ENCODE data around the gene GCLC. TPM values are rescaled to one million over a fixed set of nuclear protein-coding genes. Genes with fewer than 3 reads are reported as not detected.

Gene GCLC
- total and polyA plus RNA-seq, 10 of the 15 experiments (the other 5 are each of a cell fraction or from before 2014, with no cell fraction given): 6.5 to 23.6 (median 12.5) TPM

DNA sequence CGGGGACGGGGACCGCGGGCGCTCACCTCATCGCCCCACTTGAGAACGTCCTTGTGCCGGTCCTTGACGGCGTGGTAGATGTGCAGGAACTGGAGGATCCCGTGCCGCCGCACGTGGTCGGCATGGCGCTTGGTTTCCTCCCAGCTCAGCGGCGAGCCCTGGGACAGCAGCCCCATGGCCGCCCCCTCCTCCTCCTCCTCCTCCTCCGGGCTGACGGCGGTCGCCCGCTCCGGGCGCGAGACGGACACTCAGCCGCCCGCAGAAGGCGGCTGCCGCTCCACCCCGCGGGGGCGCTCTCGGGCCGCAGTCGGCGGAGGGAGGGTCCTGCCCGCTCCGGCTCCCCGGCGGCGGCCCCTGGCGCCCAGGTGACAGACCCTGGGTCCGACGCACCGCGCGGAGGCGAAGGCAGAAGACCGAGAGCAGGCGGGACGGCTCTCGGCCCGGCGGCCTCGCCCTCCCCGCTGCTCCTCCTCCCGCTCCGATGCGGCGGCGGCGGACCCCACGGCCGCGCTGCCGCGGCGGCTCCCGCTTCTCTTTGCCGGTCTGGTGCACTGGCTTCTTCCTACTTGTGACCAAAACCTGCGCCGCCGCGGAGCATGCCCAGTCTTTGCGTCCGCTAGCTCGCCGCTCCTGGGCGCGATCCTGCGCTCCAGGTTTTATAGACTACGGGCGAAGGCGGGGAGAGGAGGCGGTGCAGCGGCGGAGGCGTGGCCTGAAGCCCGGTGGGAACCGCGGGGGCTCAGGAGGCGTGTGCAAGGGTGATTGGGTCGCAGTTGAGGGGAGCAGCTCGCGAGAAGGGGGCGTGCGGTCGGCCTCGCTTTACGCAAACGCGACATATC, at the start of gene GCLC (continued):
- TF ChIP-seq, protein P1, sequence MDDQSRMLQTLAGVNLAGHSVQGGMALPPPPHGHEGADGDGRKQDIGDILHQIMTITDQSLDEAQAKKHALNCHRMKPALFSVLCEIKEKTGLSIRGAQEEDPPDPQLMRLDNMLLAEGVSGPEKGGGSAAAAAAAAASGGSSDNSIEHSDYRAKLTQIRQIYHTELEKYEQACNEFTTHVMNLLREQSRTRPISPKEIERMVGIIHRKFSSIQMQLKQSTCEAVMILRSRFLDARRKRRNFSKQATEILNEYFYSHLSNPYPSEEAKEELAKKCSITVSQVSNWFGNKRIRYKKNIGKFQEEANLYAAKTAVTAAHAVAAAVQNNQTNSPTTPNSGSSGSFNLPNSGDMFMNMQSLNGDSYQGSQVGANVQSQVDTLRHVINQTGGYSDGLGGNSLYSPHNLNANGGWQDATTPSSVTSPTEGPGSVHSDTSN (IDR thresholded peaks at IDR 0.05; ENCODE audit: insufficient replicate concordance, low read depth, low read length): no peak
- TF ChIP-seq NBN (IDR thresholded peaks at IDR 0.05) (no peak; the same call in 1 of the 2 replicates), RELA (IDR thresholded peaks at IDR 0.05; ENCODE audit: borderline replicate concordance, partially characterized antibody) (peak; percentile 32), NFXL1 (IDR thresholded peaks at IDR 0.05; ENCODE audit: borderline replicate concordance) (peak; percentile 83; the same call in 1 of the 2 replicates), CREB1 (IDR thresholded peaks at IDR 0.05; ENCODE audit: low read depth) (peak; percentile 84), ETV6 (conservative IDR thresholded peaks at IDR 0.05 in 1 of 2, IDR thresholded peaks at IDR 0.05 in 1 of 2; ENCODE audit: borderline replicate concordance in 1 of 2, low read depth in 1 of 2) (0 out of 4 replicates have a peak, but pooled peaks of 1 of the 2 experiments have one; percentile 24), CBFB (IDR thresholded peaks at IDR 0.05; ENCODE audit: low read depth) (0 out of 2 replicates have a peak, but pooled peaks have one; percentile 51), ASH2L (IDR thresholded peaks at IDR 0.05; ENCODE audit: borderline replicate concordance, low read depth) (0 out of 2 replicates have a peak, but pooled peaks have one; percentile 67), RB1 (IDR thresholded peaks at IDR 0.05; ENCODE audit: borderline replicate concordance) (peak; percentile 80; the same call in 1 of the 2 replicates), ZNF622 (IDR thresholded peaks at IDR 0.05) (no peak), NR2C1 (IDR thresholded peaks at IDR 0.05) (no peak), NFYA (IDR thresholded peaks at IDR 0.05; ENCODE audit: borderline replicate concordance, low read depth, low read length) (no peak), MYC (IDR thresholded peaks at IDR 0.05; ENCODE audit: insufficient read depth, insufficient read length, insufficient replicate concordance, low read length, severe bottlenecking) (peak; percentile 78)
- TF ChIP-seq, protein P2, sequence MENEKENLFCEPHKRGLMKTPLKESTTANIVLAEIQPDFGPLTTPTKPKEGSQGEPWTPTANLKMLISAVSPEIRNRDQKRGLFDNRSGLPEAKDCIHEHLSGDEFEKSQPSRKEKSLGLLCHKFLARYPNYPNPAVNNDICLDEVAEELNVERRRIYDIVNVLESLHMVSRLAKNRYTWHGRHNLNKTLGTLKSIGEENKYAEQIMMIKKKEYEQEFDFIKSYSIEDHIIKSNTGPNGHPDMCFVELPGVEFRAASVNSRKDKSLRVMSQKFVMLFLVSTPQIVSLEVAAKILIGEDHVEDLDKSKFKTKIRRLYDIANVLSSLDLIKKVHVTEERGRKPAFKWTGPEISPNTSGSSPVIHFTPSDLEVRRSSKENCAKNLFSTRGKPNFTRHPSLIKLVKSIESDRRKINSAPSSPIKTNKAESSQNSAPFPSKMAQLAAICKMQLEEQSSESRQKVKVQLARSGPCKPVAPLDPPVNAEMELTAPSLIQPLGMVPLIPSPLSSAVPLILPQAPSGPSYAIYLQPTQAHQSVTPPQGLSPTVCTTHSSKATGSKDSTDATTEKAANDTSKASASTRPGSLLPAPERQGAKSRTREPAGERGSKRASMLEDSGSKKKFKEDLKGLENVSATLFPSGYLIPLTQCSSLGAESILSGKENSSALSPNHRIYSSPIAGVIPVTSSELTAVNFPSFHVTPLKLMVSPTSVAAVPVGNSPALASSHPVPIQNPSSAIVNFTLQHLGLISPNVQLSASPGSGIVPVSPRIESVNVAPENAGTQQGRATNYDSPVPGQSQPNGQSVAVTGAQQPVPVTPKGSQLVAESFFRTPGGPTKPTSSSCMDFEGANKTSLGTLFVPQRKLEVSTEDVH (IDR thresholded peaks at IDR 0.05; ENCODE audit: low read depth, partially characterized antibody): no peak
- TF ChIP-seq, protein P3, sequence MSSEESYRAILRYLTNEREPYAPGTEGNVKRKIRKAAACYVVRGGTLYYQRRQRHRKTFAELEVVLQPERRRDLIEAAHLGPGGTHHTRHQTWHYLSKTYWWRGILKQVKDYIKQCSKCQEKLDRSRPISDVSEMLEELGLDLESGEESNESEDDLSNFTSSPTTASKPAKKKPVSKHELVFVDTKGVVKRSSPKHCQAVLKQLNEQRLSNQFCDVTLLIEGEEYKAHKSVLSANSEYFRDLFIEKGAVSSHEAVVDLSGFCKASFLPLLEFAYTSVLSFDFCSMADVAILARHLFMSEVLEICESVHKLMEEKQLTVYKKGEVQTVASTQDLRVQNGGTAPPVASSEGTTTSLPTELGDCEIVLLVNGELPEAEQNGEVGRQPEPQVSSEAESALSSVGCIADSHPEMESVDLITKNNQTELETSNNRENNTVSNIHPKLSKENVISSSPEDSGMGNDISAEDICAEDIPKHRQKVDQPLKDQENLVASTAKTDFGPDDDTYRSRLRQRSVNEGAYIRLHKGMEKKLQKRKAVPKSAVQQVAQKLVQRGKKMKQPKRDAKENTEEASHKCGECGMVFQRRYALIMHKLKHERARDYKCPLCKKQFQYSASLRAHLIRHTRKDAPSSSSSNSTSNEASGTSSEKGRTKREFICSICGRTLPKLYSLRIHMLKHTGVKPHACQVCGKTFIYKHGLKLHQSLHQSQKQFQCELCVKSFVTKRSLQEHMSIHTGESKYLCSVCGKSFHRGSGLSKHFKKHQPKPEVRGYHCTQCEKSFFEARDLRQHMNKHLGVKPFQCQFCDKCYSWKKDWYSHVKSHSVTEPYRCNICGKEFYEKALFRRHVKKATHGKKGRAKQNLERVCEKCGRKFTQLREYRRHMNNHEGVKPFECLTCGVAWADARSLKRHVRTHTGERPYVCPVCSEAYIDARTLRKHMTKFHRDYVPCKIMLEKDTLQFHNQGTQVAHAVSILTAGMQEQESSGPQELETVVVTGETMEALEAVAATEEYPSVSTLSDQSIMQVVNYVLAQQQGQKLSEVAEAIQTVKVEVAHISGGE (CRISPR knock-in tag; IDR thresholded peaks at IDR 0.05): no peak
- TF ChIP-seq, protein P4, sequence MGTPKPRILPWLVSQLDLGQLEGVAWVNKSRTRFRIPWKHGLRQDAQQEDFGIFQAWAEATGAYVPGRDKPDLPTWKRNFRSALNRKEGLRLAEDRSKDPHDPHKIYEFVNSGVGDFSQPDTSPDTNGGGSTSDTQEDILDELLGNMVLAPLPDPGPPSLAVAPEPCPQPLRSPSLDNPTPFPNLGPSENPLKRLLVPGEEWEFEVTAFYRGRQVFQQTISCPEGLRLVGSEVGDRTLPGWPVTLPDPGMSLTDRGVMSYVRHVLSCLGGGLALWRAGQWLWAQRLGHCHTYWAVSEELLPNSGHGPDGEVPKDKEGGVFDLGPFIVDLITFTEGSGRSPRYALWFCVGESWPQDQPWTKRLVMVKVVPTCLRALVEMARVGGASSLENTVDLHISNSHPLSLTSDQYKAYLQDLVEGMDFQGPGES (IDR thresholded peaks at IDR 0.05): 0 out of 2 replicates have a peak, but pooled peaks have one; percentile 25
- TF ChIP-seq, protein P5, sequence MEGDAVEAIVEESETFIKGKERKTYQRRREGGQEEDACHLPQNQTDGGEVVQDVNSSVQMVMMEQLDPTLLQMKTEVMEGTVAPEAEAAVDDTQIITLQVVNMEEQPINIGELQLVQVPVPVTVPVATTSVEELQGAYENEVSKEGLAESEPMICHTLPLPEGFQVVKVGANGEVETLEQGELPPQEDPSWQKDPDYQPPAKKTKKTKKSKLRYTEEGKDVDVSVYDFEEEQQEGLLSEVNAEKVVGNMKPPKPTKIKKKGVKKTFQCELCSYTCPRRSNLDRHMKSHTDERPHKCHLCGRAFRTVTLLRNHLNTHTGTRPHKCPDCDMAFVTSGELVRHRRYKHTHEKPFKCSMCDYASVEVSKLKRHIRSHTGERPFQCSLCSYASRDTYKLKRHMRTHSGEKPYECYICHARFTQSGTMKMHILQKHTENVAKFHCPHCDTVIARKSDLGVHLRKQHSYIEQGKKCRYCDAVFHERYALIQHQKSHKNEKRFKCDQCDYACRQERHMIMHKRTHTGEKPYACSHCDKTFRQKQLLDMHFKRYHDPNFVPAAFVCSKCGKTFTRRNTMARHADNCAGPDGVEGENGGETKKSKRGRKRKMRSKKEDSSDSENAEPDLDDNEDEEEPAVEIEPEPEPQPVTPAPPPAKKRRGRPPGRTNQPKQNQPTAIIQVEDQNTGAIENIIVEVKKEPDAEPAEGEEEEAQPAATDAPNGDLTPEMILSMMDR (IDR thresholded peaks at IDR 0.05 in 2 of 3, conservative IDR thresholded peaks at IDR 0.05 in 1 of 3; ENCODE audit: control insufficient read depth in 2 of 3, extremely low read depth in 1 of 3, insufficient read depth in 1 of 3, low read depth in 3 of 3, low read length in 3 of 3): peak; percentile 55 to 65 (median 59); a peak in 5 of 6 replicates

Data from GM12878 (cell line).